ENCODE measurements around the gene IFIT5.
"Not testable (repeated sequence)": the region's sequence is repeated elsewhere in the genome, so short reads cannot be mapped to it uniquely, and the experiment has no call there.

Gene IFIT5

GRCh38 chr10:89440226-89441009 is 26.1 kb downstream of the IFIT5 start:
- DNase-seq: no peak

- DNase-seq: no peak
These were observed 27.9 kb downstream of the IFIT5 start for GRCh38 chr10:89442289-89442688.

GRCh38 chr10:89444819-89445218 is 30.5 kb downstream of the IFIT5 start:
- not testable (repeated sequence) for DNase-seq

GRCh38 chr10:89450901-89451300 is 36.5 kb downstream of the IFIT5 start:
- no peak for DNase-seq

- no peak for DNase-seq
These were observed 37.8 kb downstream of the IFIT5 start for GRCh38 chr10:89452193-89452592.

GRCh38 chr10:89454561-89455347 is 40.4 kb downstream of the IFIT5 start:
- no peak for DNase-seq

- DNase-seq: no peak
These were observed 43.9 kb downstream of the IFIT5 start for GRCh38 chr10:89458291-89458690.

- DNase-seq: no peak
These were observed 44.4 kb downstream of the IFIT5 start for GRCh38 chr10:89458784-89459183.

GRCh38 chr10:89463846-89464537 is 49.6 kb downstream of the IFIT5 start:
- DNase-seq: no peak

GRCh38 chr10:89465196-89465595 is 50.8 kb downstream of the IFIT5 start:
- DNase-seq: no peak

GRCh38 chr10:89466599-89467035 is 52.2 kb downstream of the IFIT5 start:
- DNase-seq: no peak

GRCh38 chr10:89468191-89468965 is 54.0 kb downstream of the IFIT5 start:
- no peak for DNase-seq

GRCh38 chr10:89469517-89469916 is 55.1 kb downstream of the IFIT5 start:
- no peak for DNase-seq

All from NCI-H510A (cell line).